PC-9 (cell line): ENCODE data around the gene CDH16. TPM values are rescaled to one million over a fixed set of nuclear protein-coding genes. Genes with fewer than 3 reads are reported as not detected.

Source experiments
- BruUV-seq: library from RNA; stranded (reverse); fragments of 400-500 nt; replicated peaks from 2 replicates; lab custom pipeline; 2021; lab: Mats Ljungman, UMichigan
- CTCF ChIA-PET: fragments of 300-600 bp; sonication (Branson Sonifier 250); formaldehyde crosslinking; loops from one replicate; lab custom pipeline; 2022; ENCODE audit warnings: antibody characterized with exemption; lab: Charles Lee
- POLR2A ChIA-PET: fragments of 300-600 bp; sonication (Branson Sonifier 250); formaldehyde crosslinking; loops from one replicate; lab custom pipeline; 2022; ENCODE audit warnings: antibody characterized with exemption; ENCODE audit not compliant: unreplicated experiment; lab: Charles Lee
- DNase-seq, 2 experiments: peaks; one replicate each; pipeline versions ENCODE4 v3.0.0 to v3.0.0-alpha.2; 2015 to 2022; ENCODE audit warnings: mixed read lengths in 1 of 2
- H2AFZ ChIP-seq: fragments of 200-600 bp; sonication (generic); 2 replicates; pipeline ENCODE4 v1.8.1; 2017; ENCODE audit warnings: antibody characterized with exemption
- H3F3A ChIP-seq: fragments of 200-600 bp; sonication (generic); 2 replicates; pipeline ENCODE4 v1.8.1; 2017; ENCODE audit warnings: antibody characterized with exemption, mild to moderate bottlenecking, low read depth; ENCODE audit not compliant: insufficient read depth
- H3K27ac ChIP-seq: fragments of 200-600 bp; sonication (generic); 2 replicates; pipeline ENCODE4 v1.6.1; 2016; ENCODE audit warnings: mixed run types
- H3K27me3 ChIP-seq: fragments of 200-600 bp; sonication (generic); 2 replicates; pipeline ENCODE4 v1.6.1; 2016; ENCODE audit warnings: low read depth, mixed run types; ENCODE audit not compliant: insufficient read depth
- H3K36me3 ChIP-seq: fragments of 200-600 bp; sonication (generic); 2 replicates; pipeline ENCODE4 v1.6.1; 2016; ENCODE audit warnings: low read depth, mixed run types
- H3K4me1 ChIP-seq: fragments of 200-600 bp; sonication (generic); replicated peaks from 2 replicates; pipeline ENCODE4 v1.6.1; 2016; ENCODE audit warnings: mixed run types; ENCODE audit not compliant: insufficient read depth
- H3K4me2 ChIP-seq: fragments of 200-600 bp; sonication (generic); 2 replicates; pipeline ENCODE4 v1.6.1; 2017; ENCODE audit warnings: mixed run types
- H3K4me3 ChIP-seq: fragments of 200-600 bp; sonication (generic); 2 replicates; pipeline ENCODE4 v1.6.1; 2016; ENCODE audit warnings: mixed run types
- H3K79me2 ChIP-seq: fragments of 200-600 bp; sonication (generic); 2 replicates; pipeline ENCODE4 v1.6.1; 2017; ENCODE audit warnings: low read depth, mixed run types
- H3K9me2 ChIP-seq: fragments of 200-600 bp; sonication (generic); 2 replicates; pipeline ENCODE4 v1.8.1; 2017; ENCODE audit warnings: mild to moderate bottlenecking; ENCODE audit not compliant: insufficient read depth
- H3K9me3 ChIP-seq: fragments of 200-600 bp; sonication (generic); 2 replicates; pipeline ENCODE4 v1.8.1; 2016; ENCODE audit warnings: low read depth; ENCODE audit not compliant: insufficient read depth
- H4K20me1 ChIP-seq: fragments of 200-600 bp; sonication (generic); 2 replicates; pipeline ENCODE4 v1.8.1; 2017; ENCODE audit not compliant: insufficient read depth
- EZH2 ChIP-seq: fragments of 200-600 bp; sonication (generic); IDR thresholded peaks from 2 replicates; pipeline ENCODE4 v1.8.0; 2017; ENCODE audit warnings: antibody characterized with exemption, low read depth
- intact Hi-C: fragments of 100-400 bp; cut with micrococcal nuclease; formaldehyde crosslinking; loops from one replicate; pipeline ENCODE4 v1.10.0; 2022; ENCODE audit not compliant: unreplicated experiment
- total RNA-seq: library from RNA; stranded (reverse); gene quantifications from 2 replicates; pipeline ENCODE4 v1.2.3, GENCODE V29; 2021
- TF ChIP-seq, protein P1 (sequence below): fragments of 200-600 bp; sonication (generic); conservative IDR thresholded peaks from 2 replicates; pipeline ENCODE4 v1.6.1; 2017; ENCODE audit warnings: mixed run types, antibody characterized with exemption, mild to moderate bottlenecking, moderate library complexity

Gene CDH16
- total RNA-seq, 1 experiment from 2014 or later: not detected

DNA sequence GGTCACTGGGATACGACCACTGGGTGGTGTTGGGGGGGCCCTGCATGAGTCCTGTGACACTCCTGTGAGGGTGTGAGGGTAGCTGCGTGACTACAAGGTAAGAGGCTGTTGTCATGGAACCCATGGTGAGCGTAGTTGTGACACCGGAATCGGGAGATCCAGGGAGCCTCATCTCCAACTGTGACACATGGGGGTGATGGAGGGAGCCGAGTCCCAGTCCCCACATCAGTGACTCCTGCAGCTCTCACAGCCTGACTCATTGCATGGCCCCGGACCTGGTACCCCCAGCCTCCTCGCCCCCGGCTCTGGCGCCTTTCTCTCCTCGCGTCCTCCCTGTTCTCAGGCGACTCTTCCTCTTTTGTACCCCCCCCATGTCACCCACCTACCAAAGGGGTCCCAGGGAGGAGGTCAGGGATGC is 14.2 kb downstream of the CDH16 start:
- Histone ChIP-seq H4K20me1 (no peaks in the 10 kb centered on the region), H3K9me2 (no peaks in the 10 kb centered on the region), H3F3A (no peaks in the 10 kb centered on the region), H3K4me1 (peaks cover 17% of the 10 kb centered on the region), H3K4me2 (no peak overlapping the region), H3K9me3 (no peaks in the 10 kb centered on the region), H3K4me3 (no peak overlapping the region), H2AFZ (no peak overlapping the region), H3K79me2 (no peaks in the 10 kb centered on the region), H3K27me3 (no peaks in the 10 kb centered on the region), H3K36me3 (no peaks in the 10 kb centered on the region), H3K27ac (no peak overlapping the region)
- ChIA-PET POLR2A (interaction anchor here (0.6 kb wide), 2 partner anchors 22 to 47 kb away, joined by 3 to 4 read pairs; no protein-coding TSS in a partner anchor), CTCF (interaction anchor here (0.6 kb wide), 1 partner anchor 87 kb away, joined by 5 read pairs; no protein-coding TSS in a partner anchor)
- TF ChIP-seq, protein P1, sequence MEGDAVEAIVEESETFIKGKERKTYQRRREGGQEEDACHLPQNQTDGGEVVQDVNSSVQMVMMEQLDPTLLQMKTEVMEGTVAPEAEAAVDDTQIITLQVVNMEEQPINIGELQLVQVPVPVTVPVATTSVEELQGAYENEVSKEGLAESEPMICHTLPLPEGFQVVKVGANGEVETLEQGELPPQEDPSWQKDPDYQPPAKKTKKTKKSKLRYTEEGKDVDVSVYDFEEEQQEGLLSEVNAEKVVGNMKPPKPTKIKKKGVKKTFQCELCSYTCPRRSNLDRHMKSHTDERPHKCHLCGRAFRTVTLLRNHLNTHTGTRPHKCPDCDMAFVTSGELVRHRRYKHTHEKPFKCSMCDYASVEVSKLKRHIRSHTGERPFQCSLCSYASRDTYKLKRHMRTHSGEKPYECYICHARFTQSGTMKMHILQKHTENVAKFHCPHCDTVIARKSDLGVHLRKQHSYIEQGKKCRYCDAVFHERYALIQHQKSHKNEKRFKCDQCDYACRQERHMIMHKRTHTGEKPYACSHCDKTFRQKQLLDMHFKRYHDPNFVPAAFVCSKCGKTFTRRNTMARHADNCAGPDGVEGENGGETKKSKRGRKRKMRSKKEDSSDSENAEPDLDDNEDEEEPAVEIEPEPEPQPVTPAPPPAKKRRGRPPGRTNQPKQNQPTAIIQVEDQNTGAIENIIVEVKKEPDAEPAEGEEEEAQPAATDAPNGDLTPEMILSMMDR: no peak
- TF ChIP-seq EZH2: no peak
- BruUV-seq: no TSS peak
- intact Hi-C loops: no loop called here
- DNase-seq: no peak

DNA sequence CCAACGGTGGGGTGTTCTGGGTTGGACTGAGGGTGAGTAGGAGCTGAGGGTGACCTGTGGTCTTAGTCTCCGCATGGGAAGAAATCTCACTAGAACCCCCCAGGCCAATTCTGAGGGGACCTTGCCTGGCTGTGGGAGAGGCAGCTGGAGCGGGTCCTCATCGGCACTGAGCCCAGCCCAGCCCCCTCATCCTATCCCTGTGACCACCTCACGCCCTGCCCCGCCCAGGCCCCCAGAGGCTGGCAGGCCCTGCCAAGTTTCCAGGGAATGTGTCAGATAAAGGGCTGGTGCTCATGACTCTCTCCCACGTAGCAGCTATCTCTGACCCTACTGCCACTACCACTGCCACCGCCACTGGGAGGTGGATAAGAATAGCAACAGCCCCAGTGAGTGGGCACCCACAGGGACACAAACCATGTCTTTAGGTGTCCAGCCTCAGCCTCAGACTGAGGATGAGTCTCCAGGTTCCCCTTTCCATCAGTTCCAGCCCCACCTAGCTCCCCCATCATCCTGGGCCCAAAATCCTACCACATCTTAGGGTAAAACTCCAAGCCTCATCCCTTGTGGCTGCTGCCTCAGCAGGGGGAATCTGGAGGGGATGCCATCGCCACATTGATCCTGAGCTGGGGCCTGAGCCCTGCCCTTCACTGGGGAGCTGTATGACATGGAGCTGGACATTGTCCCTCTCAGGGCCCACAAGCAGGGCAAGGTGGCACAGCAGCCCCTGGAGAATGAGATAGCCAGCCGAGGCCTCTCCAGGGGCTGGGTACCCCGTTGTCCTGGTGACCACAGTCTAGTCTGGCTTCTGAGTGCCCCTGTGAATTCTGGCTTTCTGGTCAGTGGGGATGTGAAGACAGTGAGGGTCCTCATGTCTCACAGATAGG is 14.9 kb downstream of the CDH16 start:
- H3K27ac ChIP-seq: no peak overlapping the region
- CTCF ChIA-PET: no interaction called here
- H3K9me2 ChIP-seq: no peaks in the 10 kb centered on the region
- no TSS peak for BruUV-seq
- no peaks in the 10 kb centered on the region for H3K36me3 ChIP-seq
- POLR2A ChIA-PET: interaction anchor here (0.6 kb wide), 1 partner anchor 23 kb away, joined by 3 read pairs; no protein-coding TSS in a partner anchor
- H3K27me3 ChIP-seq: no peaks in the 10 kb centered on the region
- H3K79me2 ChIP-seq: no peaks in the 10 kb centered on the region
- DNase-seq: no peak
- H4K20me1 ChIP-seq: no peaks in the 10 kb centered on the region
- H3F3A ChIP-seq: no peaks in the 10 kb centered on the region
- TF ChIP-seq EZH2: no peak
- TF ChIP-seq, protein P1: no peak
- no peak overlapping the region for H3K4me2 ChIP-seq
- intact Hi-C loops: no loop called here
- no peak overlapping the region for H2AFZ ChIP-seq
- peaks cover 23% of the 10 kb centered on the region for H3K4me1 ChIP-seq
- H3K9me3 ChIP-seq: no peaks in the 10 kb centered on the region
- no peak overlapping the region for H3K4me3 ChIP-seq

DNA sequence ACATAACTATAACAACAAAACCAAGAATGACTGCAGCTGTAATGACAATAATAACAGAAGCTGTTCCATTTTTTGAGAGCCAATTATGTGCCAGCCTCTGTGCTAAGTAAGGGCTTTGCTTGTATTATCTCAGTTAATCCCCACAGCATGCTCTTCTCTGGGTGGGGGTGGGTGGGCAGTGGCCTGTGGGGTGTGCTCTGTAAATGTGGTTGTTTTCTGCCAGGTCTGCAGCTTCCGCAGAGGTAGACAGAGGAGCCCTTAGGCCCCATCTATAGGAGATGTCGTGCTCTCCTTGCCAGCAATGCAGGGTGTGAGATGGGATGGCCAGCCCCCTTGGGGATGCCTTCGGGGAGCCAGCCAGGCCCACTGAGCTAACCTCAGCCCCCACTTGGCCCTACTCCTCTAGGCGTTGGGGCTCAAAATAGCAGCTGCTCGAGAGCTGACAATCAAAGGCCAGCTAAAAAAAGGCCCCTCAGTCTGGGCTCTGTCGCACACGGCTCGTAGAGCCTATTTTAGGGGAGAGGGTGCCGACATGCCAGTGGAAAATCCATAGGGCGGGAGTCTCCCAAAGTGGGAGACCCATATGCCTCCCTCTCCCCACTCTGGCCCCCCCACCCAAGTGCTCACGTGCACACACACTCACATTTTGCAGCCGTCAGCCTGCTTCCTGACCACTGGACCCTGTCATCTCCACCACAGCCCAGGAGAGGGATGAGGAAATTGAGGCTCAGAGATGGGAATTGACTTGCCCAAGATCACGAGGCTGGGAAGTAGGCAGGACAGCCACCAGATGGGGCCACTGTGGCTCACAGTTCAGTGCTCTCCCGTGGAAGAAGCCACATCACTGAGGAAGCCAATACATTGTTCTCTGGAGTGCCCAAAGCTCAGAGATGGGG is 15.8 kb downstream of the CDH16 start:
- ChIA-PET CTCF (interaction anchor here (0.5 kb wide), 1 partner anchor 23 kb away, joined by 14 read pairs; no protein-coding TSS in a partner anchor), POLR2A (interaction anchor here (0.5 kb wide), 1 partner anchor 31 kb away, joined by 3 read pairs; no protein-coding TSS in a partner anchor)
- no peak for DNase-seq
- H3K4me1 ChIP-seq: peaks cover 28% of the 10 kb centered on the region
- TF ChIP-seq EZH2: no peak
- TF ChIP-seq, protein P1: no peak
- H3K9me3 ChIP-seq: no peaks in the 10 kb centered on the region
- no peak overlapping the region for H3K27ac ChIP-seq
- intact Hi-C loops: no loop called here
- H3K79me2 ChIP-seq: no peaks in the 10 kb centered on the region
- H3K27me3 ChIP-seq: no peaks in the 10 kb centered on the region
- no peak overlapping the region for H3K4me2 ChIP-seq
- H2AFZ ChIP-seq: no peak overlapping the region
- H4K20me1 ChIP-seq: no peaks in the 10 kb centered on the region
- peaks cover 8% of the 10 kb centered on the region; the same call in 1 of the 2 replicates for H3F3A ChIP-seq
- BruUV-seq: no TSS peak
- H3K9me2 ChIP-seq: no peaks in the 10 kb centered on the region
- H3K36me3 ChIP-seq: no peaks in the 10 kb centered on the region
- H3K4me3 ChIP-seq: no peak overlapping the region
